ENCODE results near the gene LRRC4C. TPM values are rescaled to one million over a fixed set of nuclear protein-coding genes. Genes with fewer than 3 reads are reported as not detected.
"Not testable (repeated sequence)": the region's sequence is repeated elsewhere in the genome, so short reads cannot be mapped to it uniquely, and the experiment has no call there.

Gene LRRC4C
- total RNA-seq, 1 donor, result 0.27 TPM

DNA sequence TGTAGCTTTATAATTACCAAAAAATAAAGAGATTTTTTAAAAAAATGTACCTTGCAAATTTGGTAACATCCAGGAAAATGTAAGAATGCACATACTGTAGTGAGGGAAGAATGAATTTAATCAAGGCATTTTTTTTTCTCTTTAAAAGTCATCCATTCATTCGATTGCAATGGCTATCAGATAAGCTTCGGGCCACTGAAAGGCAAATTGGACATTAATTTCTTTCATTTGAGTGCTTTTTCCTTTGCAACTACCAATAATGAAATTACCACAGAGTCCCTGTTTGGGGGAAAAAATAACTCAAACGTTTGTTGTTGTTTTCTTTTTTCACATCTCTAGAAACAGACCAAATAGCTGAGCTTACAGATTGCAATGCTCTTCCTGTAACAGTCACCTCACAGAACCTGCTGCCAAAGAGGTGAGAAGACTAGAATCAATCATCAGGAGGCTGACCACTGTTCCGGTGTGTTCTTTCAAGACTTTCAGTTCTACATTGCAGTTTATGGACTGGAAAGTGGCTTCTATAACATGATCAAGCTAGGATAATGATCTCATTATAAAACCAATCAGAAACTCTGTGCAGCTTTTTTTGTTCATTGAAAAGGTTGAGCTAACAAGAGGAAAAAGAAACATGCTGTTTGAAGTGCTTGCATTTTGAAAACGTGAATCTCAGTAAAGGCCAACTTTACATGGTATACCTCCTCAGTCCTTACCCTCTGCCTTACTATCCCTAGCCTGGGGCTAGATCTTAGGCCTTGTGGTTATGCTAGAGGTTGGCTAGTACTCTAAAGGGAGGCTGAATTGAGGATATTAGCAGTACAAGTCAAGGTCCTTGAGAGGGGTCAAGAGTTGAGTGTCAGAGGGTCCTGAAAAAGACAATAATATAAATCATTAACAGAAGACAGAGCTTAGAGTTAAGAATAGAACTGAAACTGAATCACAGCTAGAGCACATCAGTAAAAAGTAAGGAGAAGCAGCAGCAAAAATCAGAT, 1276.1 kb downstream of the LRRC4C start:
- TF ChIP-seq, protein P1, sequence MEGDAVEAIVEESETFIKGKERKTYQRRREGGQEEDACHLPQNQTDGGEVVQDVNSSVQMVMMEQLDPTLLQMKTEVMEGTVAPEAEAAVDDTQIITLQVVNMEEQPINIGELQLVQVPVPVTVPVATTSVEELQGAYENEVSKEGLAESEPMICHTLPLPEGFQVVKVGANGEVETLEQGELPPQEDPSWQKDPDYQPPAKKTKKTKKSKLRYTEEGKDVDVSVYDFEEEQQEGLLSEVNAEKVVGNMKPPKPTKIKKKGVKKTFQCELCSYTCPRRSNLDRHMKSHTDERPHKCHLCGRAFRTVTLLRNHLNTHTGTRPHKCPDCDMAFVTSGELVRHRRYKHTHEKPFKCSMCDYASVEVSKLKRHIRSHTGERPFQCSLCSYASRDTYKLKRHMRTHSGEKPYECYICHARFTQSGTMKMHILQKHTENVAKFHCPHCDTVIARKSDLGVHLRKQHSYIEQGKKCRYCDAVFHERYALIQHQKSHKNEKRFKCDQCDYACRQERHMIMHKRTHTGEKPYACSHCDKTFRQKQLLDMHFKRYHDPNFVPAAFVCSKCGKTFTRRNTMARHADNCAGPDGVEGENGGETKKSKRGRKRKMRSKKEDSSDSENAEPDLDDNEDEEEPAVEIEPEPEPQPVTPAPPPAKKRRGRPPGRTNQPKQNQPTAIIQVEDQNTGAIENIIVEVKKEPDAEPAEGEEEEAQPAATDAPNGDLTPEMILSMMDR (IDR thresholded peaks at IDR 0.05; ENCODE audit: insufficient read depth, low read length), result no peak
- H3K4me3 ChIP-seq (ENCODE audit: low read depth, low read length), result no peak overlapping the region
- no peak for DNase-seq (ENCODE audit: low read depth)

DNA sequence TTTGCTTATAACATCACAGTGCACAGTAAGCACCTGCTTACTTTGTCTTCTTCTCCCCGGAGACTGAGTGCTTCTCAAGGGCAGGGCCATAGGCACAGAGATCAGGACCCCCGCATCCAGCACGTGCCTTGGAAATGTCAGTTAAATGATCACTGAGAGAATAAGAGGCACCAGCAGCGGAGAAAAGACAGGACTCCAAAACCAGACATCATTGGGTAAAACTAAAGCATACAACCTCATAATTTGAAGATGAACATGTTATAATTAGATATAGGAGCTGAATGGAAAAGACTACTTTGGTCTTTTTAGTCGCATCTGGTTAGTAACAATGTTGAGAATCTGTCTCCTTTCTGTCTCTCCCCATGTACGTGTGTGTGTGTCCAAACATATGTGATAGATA, 1279.9 kb downstream of the LRRC4C start:
- TF ChIP-seq, protein P1 (IDR thresholded peaks at IDR 0.05; ENCODE audit: insufficient read depth, low read length), result no peak
- no peak for DNase-seq (ENCODE audit: low read depth)
- no peak overlapping the region for H3K4me3 ChIP-seq (ENCODE audit: low read depth, low read length)

DNA sequence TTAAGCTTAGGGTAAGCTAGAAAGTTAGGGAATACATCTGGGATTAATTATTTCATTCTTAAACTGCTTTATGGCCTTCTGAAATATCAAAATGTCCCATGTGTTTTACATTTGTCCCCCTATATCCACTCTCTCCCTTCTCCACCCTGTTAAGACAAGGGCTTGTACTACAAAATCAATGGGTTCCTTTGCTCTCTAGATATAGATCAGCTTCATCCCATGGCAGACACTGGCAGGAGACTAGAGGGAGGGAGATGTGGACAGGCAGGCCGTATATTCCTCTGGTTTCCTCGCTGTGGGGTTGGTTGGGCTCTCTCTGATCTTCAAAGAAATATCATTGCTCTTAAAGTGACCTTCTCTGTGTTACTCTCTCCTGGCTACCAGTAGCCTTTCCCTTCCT, 1281.0 kb downstream of the LRRC4C start:
- DNase-seq (ENCODE audit: low read depth), result no peak
- H3K4me3 ChIP-seq (ENCODE audit: low read depth, low read length), result no peak overlapping the region
- TF ChIP-seq, protein P1 (IDR thresholded peaks at IDR 0.05; ENCODE audit: insufficient read depth, low read length), result no peak

DNA sequence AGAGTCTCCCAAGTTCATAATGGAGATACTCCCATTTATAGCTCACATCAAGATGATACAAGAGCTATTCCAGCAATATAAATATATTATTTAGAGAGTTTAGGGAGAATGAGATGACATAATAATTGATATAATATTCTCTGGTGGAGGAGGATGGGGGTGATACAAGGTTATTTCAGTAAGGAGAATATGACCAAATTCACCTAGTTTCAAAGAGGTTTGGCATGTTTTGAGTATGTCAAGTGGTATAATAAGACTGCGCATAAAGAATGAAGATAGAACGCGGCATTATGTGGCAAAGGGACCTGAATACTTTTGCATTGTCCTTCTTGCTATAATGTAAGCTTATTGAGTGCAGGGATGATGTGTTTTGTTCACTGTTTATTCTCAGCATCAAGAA, 1283.5 kb downstream of the LRRC4C start:
- TF ChIP-seq, protein P1 (IDR thresholded peaks at IDR 0.05; ENCODE audit: insufficient read depth, low read length), result no peak
- H3K4me3 ChIP-seq (ENCODE audit: low read depth, low read length), result no peak overlapping the region
- DNase-seq (ENCODE audit: low read depth), result no peak

DNA sequence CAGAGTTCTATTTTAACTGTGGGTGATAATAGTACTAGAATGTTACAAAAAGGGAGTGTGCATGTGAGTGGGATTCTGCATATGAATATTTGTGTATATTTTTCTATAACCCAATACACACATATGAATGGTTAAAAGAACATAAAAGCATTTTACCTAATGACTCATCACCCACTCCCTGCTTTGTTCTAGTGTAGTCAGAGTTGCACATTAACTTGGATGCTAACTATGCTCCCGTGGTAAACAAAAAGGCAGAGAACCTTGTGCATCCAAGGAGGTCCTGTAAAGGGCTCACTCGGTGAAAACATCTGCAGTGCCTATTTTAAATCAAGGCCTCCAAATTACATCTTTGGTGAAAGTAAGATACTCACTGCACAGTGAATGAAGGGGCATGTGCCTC, 1289.4 kb downstream of the LRRC4C start:
- H3K4me3 ChIP-seq (ENCODE audit: low read depth, low read length), result no peak overlapping the region
- DNase-seq (ENCODE audit: low read depth), result no peak
- TF ChIP-seq, protein P1 (IDR thresholded peaks at IDR 0.05; ENCODE audit: insufficient read depth, low read length), result no peak

DNA sequence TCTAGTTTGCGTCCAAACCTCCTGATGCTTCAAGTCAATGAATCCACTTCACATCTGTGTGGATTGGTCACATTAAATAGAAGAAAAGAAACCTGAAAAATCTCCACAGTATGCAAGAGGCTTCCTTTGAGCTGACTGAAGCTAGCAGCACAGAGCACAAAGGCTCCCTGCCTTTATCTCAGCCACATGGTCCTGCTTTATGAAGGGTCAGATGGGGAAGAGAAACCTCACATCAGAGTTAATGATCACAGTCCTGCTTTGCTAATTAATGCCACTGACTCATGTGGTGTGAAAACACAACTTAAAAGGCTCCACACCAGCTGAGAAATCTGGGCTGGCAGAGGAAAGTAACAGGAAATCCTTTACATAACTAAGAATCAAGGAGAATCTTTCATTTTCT, 1291.0 kb downstream of the LRRC4C start:
- DNase-seq (ENCODE audit: low read depth), result no peak
- H3K4me3 ChIP-seq (ENCODE audit: low read depth, low read length), result no peak overlapping the region
- TF ChIP-seq, protein P1 (IDR thresholded peaks at IDR 0.05; ENCODE audit: insufficient read depth, low read length), result no peak

DNA sequence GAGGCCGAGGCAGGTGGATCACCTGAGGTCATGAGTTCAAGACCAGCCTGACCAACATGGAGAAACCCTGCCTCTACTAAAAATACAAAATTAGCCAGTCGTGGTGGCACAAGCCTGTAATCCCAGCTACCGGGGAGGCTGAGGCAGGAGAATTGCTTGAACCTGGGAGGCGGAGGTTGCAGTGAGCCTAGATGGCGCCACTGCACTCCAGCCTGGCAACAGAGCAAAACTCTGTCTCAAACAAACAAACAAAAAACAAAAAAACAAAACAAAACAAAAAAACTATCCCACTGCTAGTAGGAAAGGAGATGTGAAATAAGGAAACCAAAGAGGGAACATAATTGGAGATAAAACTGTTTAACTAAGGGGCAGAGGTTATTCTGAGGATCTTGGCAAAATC, 1291.6 kb downstream of the LRRC4C start:
- DNase-seq (ENCODE audit: low read depth); H3K4me3 ChIP-seq (ENCODE audit: low read depth, low read length): not testable (repeated sequence)
